Keratinocyte (primary cell): Measurements from ENCODE around the gene ZNF407. TPM values are rescaled to one million over a fixed set of nuclear protein-coding genes. Genes with fewer than 3 reads are reported as not detected.

ENCODE experiments used
- DNase-seq: peaks from one replicate; pipeline ENCODE4 v3.0.0-alpha.2; 2011; ENCODE audit warnings: low read depth, missing footprints, low spot score
- FAIRE-seq: peaks from 2 replicates; lab custom pipeline; 2011; peaks lifted over from hg19 to GRCh38; lab: Jason Lieb, UNC
- H2AFZ ChIP-seq: 2 replicates; pipeline ENCODE4 v1.6.0; 2012; ENCODE audit warnings: low read length, control low read depth, inconsistent platforms; ENCODE audit not compliant: control insufficient read depth
- H3K27ac ChIP-seq: 2 replicates; pipeline ENCODE4 v1.5.1; 2011; ENCODE audit warnings: low read length; ENCODE audit not compliant: control insufficient read depth, insufficient read depth
- H3K27me3 ChIP-seq: 3 replicates; pipeline ENCODE4 v1.6.0; 2011; ENCODE audit warnings: low read length; ENCODE audit not compliant: control insufficient read depth, insufficient read depth; ENCODE audit errors: extremely low read depth
- H3K36me3 ChIP-seq, 2 experiments: 2 replicates in 1 of 2; 3 replicates in 1 of 2; pipeline ENCODE4 v1.5.1; 2011; ENCODE audit warnings: low read length in 2 of 2, mild to moderate bottlenecking in 1 of 2; ENCODE audit not compliant: control insufficient read depth in 2 of 2, insufficient read depth in 2 of 2; ENCODE audit errors: extremely low read depth in 1 of 2
- H3K4me1 ChIP-seq: 3 replicates; pipeline ENCODE4 v1.5.1; 2011; ENCODE audit warnings: low read length; ENCODE audit not compliant: control insufficient read depth, insufficient read depth; ENCODE audit errors: extremely low read depth
- H3K4me2 ChIP-seq: 3 replicates; pipeline ENCODE4 v1.6.0; 2011; ENCODE audit warnings: low read depth, low read length; ENCODE audit not compliant: control insufficient read depth, insufficient read depth; ENCODE audit errors: extremely low read depth
- H3K4me3 ChIP-seq, 3 experiments: fragments of 200-600 bp in 1 of 3; sonication (generic) in 1 of 3; 2 replicates in 2 of 3; 3 replicates in 1 of 3; pipeline ENCODE4 v1.5.1; 2011 to 2016; ENCODE audit warnings: low read length in 3 of 3, mild to moderate bottlenecking in 3 of 3, control low read depth in 2 of 3, inconsistent platforms in 1 of 3, low read depth in 1 of 3, mixed read lengths in 1 of 3, mixed run types in 1 of 3, moderate library complexity in 1 of 3; ENCODE audit not compliant: control insufficient read depth in 2 of 3, insufficient read depth in 2 of 3; ENCODE audit errors: extremely low read depth in 1 of 3
- H3K79me2 ChIP-seq: 2 replicates; pipeline ENCODE4 v1.6.0; 2012; ENCODE audit warnings: low read length; ENCODE audit not compliant: control insufficient read depth, insufficient read depth
- H3K9ac ChIP-seq: 3 replicates; pipeline ENCODE4 v1.6.0; 2011; ENCODE audit warnings: low read length; ENCODE audit not compliant: control insufficient read depth, insufficient read depth; ENCODE audit errors: extremely low read depth
- H3K9me1 ChIP-seq: 3 replicates; pipeline ENCODE4 v1.6.0; 2011; ENCODE audit warnings: low read length; ENCODE audit not compliant: control insufficient read depth, insufficient read depth; ENCODE audit errors: extremely low read depth
- H3K9me3 ChIP-seq: 2 replicates; pipeline ENCODE4 v1.5.1; 2012; ENCODE audit warnings: low read depth, low read length; ENCODE audit not compliant: control insufficient read depth
- H4K20me1 ChIP-seq: 3 replicates; pipeline ENCODE4 v1.6.0; 2011; ENCODE audit warnings: low read length; ENCODE audit not compliant: control insufficient read depth, insufficient read depth; ENCODE audit errors: extremely low read depth
- CTCF ChIP-seq, 3 experiments: IDR thresholded peaks in 1 of 3; conservative IDR thresholded peaks in 1 of 3; optimal IDR thresholded peaks in 1 of 3; 2 replicates in 2 of 3; 3 replicates in 1 of 3; pipeline versions ENCODE3 to v1.5.1; 2011; ENCODE audit warnings: low read length in 3 of 3, mild to moderate bottlenecking in 3 of 3, moderate library complexity in 2 of 3, control low read depth in 1 of 3, inconsistent platforms in 1 of 3; ENCODE audit not compliant: insufficient read depth in 2 of 3; ENCODE audit errors: extremely low read depth in 1 of 3
- EZH2 ChIP-seq: IDR thresholded peaks from one replicate; pipeline ENCODE4 v1.6.1; 2012; ENCODE audit warnings: inconsistent platforms, mild to moderate bottlenecking, low read length, moderate library complexity
- dilution Hi-C: fragments of 300-500 bp; cut with MboI; formaldehyde crosslinking; loops from one replicate; pipeline ENCODE4 v1.7.0; 2020; ENCODE audit warnings: low sequenced_read_pairs; ENCODE audit not compliant: extremely low pct_ligation_motif_present
- polyA plus RNA-seq, 5 experiments: library from polyadenylated mRNA; depleted of rRNA in 3 of 5; stranded (reverse) in 3 of 5; stranded (forward) in 1 of 5; unstranded in 1 of 5; fragments of >200 nt; gene quantifications; 1 replicate in 1 of 5; 2 replicates in 3 of 5; 3 replicates in 1 of 5; pipeline versions ENCODE4 v1.2.1 to v1.2.3, GENCODE V29; 2011 to 2012; ENCODE audit warnings: missing spikeins in 2 of 5, low read depth in 1 of 5, low replicate concordance in 1 of 5

ZNF407 gene
- polyA plus RNA-seq, 1 donor (not counting 4 experiments of a cell fraction or from before 2014, with no cell fraction given), result 3.8 TPM

DNA sequence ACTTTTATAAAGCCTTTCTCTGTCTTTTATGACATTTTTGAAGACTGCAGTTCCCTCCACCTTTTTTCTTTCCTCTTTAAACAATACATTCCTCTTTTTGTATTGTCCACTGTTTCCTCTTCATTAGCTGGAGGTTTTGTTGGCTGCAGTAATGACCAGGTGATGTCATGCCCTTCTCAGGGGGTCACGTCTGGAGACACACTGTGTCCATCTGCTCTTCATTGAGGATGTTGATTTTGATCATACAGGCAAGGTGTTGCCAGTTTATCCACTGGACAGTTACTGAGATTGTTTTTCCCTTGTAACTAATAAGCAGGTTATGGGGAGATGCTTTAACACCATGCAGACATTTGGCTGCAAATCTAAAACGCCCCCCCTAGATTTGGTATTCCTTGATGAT is 19.8 kb downstream of the ZNF407 start:
- Histone ChIP-seq H3K9me3 (no peaks in the 10 kb centered on the region), H3K36me3 (no peaks in the 10 kb centered on the region), H3K4me2 (no peak overlapping the region), H3K4me3 (no peak overlapping the region), H3K9me1 (peaks cover 3% of the 10 kb centered on the region), H3K4me1 (no peaks in the 10 kb centered on the region), H3K27me3 (no peaks in the 10 kb centered on the region), H3K9ac (no peak overlapping the region), H3K27ac (no peak overlapping the region), H2AFZ (no peak overlapping the region), H4K20me1 (no peaks in the 10 kb centered on the region), H3K79me2 (peaks cover 31% of the 10 kb centered on the region)
- no peak for FAIRE-seq
- no peak for DNase-seq
- no peak for TF ChIP-seq EZH2
- TF ChIP-seq CTCF (optimal IDR thresholded peaks at IDR 0.05 in 1 of 3, IDR thresholded peaks at IDR 0.05 in 1 of 3, conservative IDR thresholded peaks at IDR 0.05 in 1 of 3; ENCODE audit: extremely low read depth in 1 of 3, insufficient read depth in 2 of 3, low read length in 3 of 3), result no peak
- dilution Hi-C loops, result no loop called here

- DNase-seq (no peak), FAIRE-seq (no peak)
- H3K27me3 ChIP-seq, result no peaks in the 10 kb centered on the region
- H2AFZ ChIP-seq, result no peak overlapping the region
- H3K9me3 ChIP-seq, result no peaks in the 10 kb centered on the region
- dilution Hi-C loops, result no loop called here
- peaks cover 34% of the 10 kb centered on the region for H3K79me2 ChIP-seq
- no peak overlapping the region for H3K27ac ChIP-seq
- H3K9ac ChIP-seq, result no peak overlapping the region
- no peak overlapping the region for H3K4me2 ChIP-seq
- no peaks in the 10 kb centered on the region for H3K36me3 ChIP-seq
- peaks cover 3% of the 10 kb centered on the region for H3K9me1 ChIP-seq
- TF ChIP-seq EZH2, result no peak
- no peak for TF ChIP-seq CTCF (optimal IDR thresholded peaks at IDR 0.05 in 1 of 3, IDR thresholded peaks at IDR 0.05 in 1 of 3, conservative IDR thresholded peaks at IDR 0.05 in 1 of 3; ENCODE audit: extremely low read depth in 1 of 3, insufficient read depth in 2 of 3, low read length in 3 of 3)
- H3K4me1 ChIP-seq, result no peaks in the 10 kb centered on the region
- no peak overlapping the region for H3K4me3 ChIP-seq
- H4K20me1 ChIP-seq, result no peaks in the 10 kb centered on the region
Observed at GRCh38 chr18:74622072-74622471, 24.4 kb downstream of the ZNF407 start.
